ENCODE results near the gene RBM15.

- TF ChIP-seq EZH2 (IDR thresholded peaks at IDR 0.05) (no peak), POLR2AphosphoS5 (IDR thresholded peaks at IDR 0.05; ENCODE audit: borderline replicate concordance, low read depth, low read length) (peak; percentile 79)
These were observed 780 bp upstream of the RBM15 start for GRCh38 chr1:110338309-110338885.
